Peyer's patch (tissue), 4 donors: Measurements from ENCODE around the gene MPP1.

Experiments used
- CTCF ChIP-seq, 6 experiments: fragments of 450-650 bp in 4 of 6; fragments of 200-600 bp in 2 of 6; sonication (generic) in 1 of 6; IDR thresholded peaks; one replicate each; pipeline ENCODE4 v1.5.1; 2017 to 2019; ENCODE audit warnings: antibody characterized with exemption in 6 of 6, mild to moderate bottlenecking in 3 of 6, moderate library complexity in 1 of 6
- POLR2A ChIP-seq, 2 donors: fragments of 450-650 bp; IDR thresholded peaks; one replicate each; pipeline ENCODE4 v1.5.1; 2017; ENCODE audit warnings: antibody characterized with exemption in 2 of 2, mild to moderate bottlenecking in 2 of 2, moderate library complexity in 2 of 2

- TF ChIP-seq CTCF (IDR thresholded peaks at IDR 0.05) (no peak), POLR2A (IDR thresholded peaks at IDR 0.05) (no peak)
These were observed 10.3 kb downstream of the MPP1 start for GRCh38 chrX:154795016-154795415.
